HG02571 (cell line): ENCODE data around the gene CHRM4.

Source experiments
- ATAC-seq: cut with Tn5 transposase; IDR thresholded peaks from one replicate; pipeline ENCODE4 v1.9.1; 2021; ENCODE audit warnings: mild to moderate bottlenecking, moderate library complexity; ENCODE audit not compliant: unreplicated experiment

Gene CHRM4

GRCh38 chr11:46369458-46370152, 22.0 kb downstream of the CHRM4 start:
- no peak for ATAC-seq

- ATAC-seq = no peak
These were observed 23.7 kb downstream of the CHRM4 start for GRCh38 chr11:46367916-46368267.

GRCh38 chr11:46367244-46367915, 24.2 kb downstream of the CHRM4 start:
- no peak for ATAC-seq

- ATAC-seq = no peak
These were observed 24.9 kb downstream of the CHRM4 start for GRCh38 chr11:46366661-46367161.

GRCh38 chr11:46366260-46366659, 25.3 kb downstream of the CHRM4 start:
- ATAC-seq = no peak

- ATAC-seq = no peak
These were observed 26.8 kb downstream of the CHRM4 start for GRCh38 chr11:46364791-46365190.

- no peak for ATAC-seq
These were observed 27.5 kb downstream of the CHRM4 start for GRCh38 chr11:46364056-46364455.

GRCh38 chr11:46363455-46364005, 28.0 kb downstream of the CHRM4 start:
- ATAC-seq = no peak

- ATAC-seq = no peak
These were observed 28.6 kb downstream of the CHRM4 start for GRCh38 chr11:46363031-46363407.

DNA sequence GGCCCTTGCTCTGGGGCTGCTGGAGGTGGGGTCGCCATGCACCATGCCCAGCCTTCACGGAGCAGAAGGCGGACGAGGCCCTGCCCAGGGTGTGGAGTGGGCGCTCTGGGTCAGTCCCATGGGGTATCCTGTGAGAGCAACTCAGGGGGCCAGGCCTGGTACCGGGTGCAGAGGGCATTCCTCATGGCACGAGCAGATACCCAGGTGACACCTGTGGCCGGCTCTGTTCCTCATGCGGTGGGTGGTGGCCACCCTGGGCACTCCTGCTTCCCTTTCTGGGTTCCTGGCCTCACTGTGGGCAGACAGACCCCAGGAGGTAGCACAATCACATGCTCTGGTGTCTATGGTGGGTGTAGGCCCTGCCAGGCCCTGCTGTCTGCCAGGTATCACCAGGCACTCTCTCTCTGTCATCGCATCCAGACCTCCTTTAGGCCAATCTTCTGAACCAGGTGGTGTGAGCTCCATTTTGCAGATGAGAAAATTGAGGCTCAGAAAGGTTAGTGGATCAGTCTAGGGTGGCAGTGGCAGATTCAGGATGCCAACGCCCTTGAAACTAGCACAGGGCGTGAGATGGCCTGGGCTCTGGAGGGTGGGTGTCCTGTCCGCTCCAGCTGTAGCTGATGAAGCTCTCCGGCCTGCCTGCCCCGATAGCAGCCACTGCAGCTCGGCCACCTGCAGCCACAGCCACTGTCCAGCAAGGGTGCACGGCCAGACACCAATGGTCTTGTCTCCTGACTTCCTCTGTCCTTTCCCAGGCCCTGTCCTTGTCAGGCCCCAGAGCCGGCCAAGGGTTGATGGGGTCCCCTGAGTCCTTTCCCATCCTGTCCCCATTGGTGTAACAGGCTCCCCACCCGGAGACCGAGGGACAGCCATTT, 29.2 kb downstream of the CHRM4 start:
- no peak for ATAC-seq

DNA sequence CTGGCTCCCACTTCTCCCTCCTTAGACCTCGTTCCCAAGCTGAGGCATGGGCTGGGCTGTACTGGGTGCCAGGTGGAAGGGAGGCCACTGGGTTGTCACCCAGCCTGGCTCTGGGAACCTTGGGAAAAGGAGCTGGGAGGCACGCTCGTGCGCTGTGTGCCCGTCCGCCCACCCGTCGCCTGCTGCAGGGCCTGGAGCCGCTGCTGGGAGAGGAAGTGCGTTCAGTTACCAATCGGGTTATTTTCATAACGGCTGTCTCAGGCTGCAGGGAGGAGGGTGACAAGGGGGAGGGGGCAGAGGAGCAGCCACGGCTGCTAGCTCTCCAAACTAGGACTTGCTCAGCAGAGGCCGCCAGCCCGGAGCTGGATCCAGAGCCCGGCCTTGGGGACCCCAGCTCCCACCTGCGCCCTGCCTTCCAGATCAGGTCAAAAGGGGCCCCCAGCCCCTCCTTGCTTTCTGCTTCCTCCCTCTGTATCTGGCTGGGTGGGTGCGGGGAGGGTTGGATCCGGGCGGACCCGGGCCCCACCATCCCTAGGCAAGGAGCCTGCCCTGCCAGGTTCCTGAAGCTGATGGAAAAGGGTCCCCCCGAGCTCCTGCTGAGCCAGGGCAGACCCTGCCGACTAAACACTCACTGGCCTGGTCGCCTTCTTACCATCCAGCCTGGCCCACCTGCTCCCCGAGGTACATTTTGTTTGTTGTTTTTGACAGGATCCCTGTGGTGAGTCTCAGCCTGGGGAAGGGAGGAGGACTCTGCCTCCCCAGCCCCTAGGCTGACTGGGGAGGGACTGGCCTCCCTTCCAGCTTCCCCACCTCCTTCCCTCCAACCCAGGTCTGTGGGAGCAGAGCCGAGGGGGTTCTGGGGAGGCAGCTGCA, 30.1 kb downstream of the CHRM4 start:
- peak; percentile 83 for ATAC-seq

DNA sequence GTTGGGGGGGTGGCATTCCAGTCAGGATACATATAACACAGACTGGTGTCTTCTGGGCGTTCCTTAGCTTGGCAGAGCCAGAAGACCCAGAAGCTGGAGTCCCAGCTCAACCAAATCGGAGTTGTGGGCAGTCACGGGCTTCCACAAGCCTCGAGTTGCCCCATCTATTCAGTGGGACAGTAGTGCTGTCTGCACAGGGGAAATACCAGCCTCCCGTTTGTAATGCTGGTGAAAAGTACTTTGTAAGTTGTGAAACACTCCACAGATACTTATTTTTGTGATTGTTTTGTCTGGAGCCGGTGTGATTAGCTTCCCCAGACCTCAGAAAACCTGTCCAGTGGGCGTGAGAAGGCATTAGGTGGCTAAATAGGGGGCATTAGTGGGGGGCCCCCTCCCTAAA, 30.7 kb downstream of the CHRM4 start:
- no peak for ATAC-seq

DNA sequence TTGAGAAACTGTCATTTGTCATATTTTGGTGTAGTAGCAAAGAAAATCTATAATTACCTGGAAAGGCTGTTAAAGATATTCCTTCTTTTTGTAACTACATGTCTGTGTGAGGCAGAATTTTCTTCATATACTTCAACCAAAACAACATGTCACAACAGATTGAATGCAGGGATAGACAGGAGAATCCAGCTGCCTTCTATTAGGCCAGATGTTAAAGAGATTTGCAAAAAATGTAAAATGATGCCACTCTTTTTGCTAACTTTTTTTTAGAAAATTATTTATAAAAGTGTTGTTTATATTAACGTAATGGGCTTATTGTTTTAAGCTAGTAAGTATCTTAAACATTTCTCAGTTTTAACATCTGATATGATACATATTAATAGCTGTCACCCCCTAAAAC, 31.6 kb downstream of the CHRM4 start:
- no peak for ATAC-seq

- ATAC-seq = no peak
These were observed 34.1 kb downstream of the CHRM4 start for GRCh38 chr11:46357483-46357936.

- no peak for ATAC-seq
These were observed 34.6 kb downstream of the CHRM4 start for GRCh38 chr11:46356924-46357482.

DNA sequence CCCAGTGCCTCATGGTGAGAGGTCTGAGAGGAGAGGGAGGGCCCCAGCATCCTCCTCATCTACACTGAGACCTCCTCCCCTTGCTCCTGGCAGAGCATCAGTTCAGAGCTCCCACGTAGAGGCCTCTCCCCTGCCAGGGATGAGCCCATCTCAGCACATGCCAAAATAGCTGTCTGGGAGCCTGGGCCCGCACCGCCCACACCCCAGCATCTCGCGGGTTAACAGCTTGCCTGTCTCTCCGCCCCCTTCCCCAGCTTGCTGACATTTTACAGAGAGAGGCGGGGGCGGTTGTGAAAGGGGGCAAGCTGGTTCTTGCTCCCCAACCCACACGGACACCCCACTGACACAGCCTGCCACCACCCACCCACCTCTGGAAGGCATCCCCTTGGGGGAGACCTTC, 37.9 kb downstream of the CHRM4 start:
- ATAC-seq = no peak

DNA sequence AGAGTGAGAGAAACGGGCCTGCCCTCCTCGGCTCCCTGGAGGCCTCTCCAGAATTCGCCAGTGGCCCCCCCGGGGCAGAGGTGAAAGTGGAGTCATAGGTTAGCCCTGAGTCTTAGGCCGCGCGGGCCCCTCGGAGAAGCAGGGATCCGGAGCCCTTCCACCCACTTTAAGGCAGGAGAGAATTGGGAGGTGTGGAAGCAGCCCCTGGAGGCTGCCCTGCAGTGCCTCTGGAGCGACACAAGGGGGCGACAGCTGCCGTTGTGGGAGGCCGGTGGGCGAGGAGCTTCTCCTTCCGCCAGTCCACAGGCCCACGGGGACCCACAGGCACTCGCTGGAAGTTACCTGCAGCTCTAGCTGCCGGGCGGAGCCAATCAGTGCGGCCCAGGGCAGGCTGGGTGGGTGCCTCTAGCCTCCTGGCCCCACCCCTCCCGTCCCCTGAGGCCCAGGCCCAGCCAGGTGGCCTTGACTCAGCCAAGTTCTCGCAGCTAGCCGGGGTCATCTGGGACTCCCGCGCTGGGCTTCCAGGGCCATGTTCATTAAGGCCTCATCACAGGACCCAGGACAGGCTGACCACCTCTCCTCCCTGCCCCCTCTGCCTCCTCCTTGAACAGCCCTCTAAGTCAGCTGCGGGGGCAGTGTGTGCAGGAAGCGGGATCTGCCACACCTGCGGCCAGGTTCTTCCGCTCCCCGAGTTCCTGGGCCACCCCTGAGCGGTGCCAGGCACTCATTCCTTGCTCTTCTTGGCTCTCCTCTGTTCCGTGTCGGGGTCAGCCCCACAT, 39.3 kb downstream of the CHRM4 start:
- no peak for ATAC-seq

- no peak for ATAC-seq
These were observed 40.0 kb downstream of the CHRM4 start for GRCh38 chr11:46351606-46352005.

DNA sequence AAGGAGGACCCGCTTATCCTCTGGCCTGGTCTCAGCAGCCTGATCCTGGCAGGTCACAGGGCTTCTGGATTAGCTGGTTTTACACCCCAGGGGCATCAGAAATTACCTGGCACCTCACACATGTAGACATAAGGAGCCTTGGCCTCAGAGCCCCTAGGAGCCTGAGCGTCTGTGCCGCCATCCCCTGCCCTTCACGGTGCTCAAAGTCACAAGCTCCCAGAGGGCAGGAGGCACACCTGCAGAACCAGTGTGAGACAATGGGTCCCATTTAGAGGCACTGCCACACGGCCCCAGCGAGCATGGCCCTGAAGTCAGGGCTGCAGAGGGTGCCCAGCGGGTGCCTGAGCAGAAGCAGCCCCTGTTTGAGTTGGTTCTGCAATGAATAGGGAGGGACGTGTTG, 40.4 kb downstream of the CHRM4 start:
- no peak for ATAC-seq
